Upper lobe of left lung (tissue), 4 donors: ENCODE measurements around the gene HERC2.

Experiments
- CTCF ChIP-seq, 6 experiments: fragments of 450-650 bp in 4 of 6; fragments of 200-600 bp in 2 of 6; sonication (generic) in 2 of 6; IDR thresholded peaks; one replicate each; pipeline ENCODE4 v1.5.1; 2016 to 2019; ENCODE audit warnings: antibody characterized with exemption in 6 of 6
- EP300 ChIP-seq, 4 donors: sonication (generic); formaldehyde crosslinking; IDR thresholded peaks; one replicate each; pipeline ENCODE4 v1.5.1; 2017; ENCODE audit warnings: antibody characterized with exemption in 4 of 4, control low read depth in 2 of 4
- POLR2A ChIP-seq, 4 donors: fragments of 450-650 bp; IDR thresholded peaks; one replicate each; pipeline ENCODE4 v1.5.1; 2016 to 2017; ENCODE audit warnings: antibody characterized with exemption in 4 of 4, mild to moderate bottlenecking in 2 of 4

- TF ChIP-seq CTCF (IDR thresholded peaks at IDR 0.05) (no peak), EP300 (IDR thresholded peaks at IDR 0.05) (no peak), POLR2A (IDR thresholded peaks at IDR 0.05) (no peak)
Measured at GRCh38 chr15:28103831-28104230, 218.1 kb downstream of the HERC2 start.
